Measurements from ENCODE around the gene GATA3. TPM values are rescaled to one million over a fixed set of nuclear protein-coding genes. Genes with fewer than 3 reads are reported as not detected.

The GATA3 gene
- total RNA-seq, 1 donor from 2014 or later = not detected

DNA sequence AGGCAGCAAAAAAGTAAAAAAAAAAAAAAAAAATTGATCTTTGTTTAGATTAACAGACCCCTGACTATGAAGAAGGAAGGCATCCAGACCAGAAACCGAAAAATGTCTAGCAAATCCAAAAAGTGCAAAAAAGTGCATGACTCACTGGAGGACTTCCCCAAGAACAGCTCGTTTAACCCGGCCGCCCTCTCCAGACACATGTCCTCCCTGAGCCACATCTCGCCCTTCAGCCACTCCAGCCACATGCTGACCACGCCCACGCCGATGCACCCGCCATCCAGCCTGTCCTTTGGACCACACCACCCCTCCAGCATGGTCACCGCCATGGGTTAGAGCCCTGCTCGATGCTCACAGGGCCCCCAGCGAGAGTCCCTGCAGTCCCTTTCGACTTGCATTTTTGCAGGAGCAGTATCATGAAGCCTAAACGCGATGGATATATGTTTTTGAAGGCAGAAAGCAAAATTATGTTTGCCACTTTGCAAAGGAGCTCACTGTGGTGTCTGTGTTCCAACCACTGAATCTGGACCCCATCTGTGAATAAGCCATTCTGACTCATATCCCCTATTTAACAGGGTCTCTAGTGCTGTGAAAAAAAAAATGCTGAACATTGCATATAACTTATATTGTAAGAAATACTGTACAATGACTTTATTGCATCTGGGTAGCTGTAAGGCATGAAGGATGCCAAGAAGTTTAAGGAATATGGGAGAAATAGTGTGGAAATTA lies 19.4 kb downstream of the GATA3 start:
- no peak for DNase-seq (ENCODE audit: low spot score)
- no peak overlapping the region for H3K4me3 Mint-ChIP-seq
- H3K27ac Mint-ChIP-seq = no peak overlapping the region
- Histone ChIP-seq H3K79me2 (ENCODE audit: low read depth) (no peaks in the 10 kb centered on the region), H3F3A (ENCODE audit: low read depth) (no peaks in the 10 kb centered on the region), H4K20me1 (ENCODE audit: low read depth) (no peaks in the 10 kb centered on the region), H3K9me3 (ENCODE audit: low read depth) (no peaks in the 10 kb centered on the region), H3K4me1 (peaks cover 21% of the 10 kb centered on the region), H3K9ac (no peak overlapping the region), H3K4me2 (no peak overlapping the region), H3K4me3 (no peak overlapping the region), H2AFZ (replicated peaks) (no peak overlapping the region), H3K27me3 (peaks cover 5% of the 10 kb centered on the region), H3K27ac (no peak overlapping the region), H3K36me3 (no peaks in the 10 kb centered on the region)
- H3K27me3 Mint-ChIP-seq (ENCODE audit: insufficient read depth, low read depth) = peaks cover 4% of the 10 kb centered on the region
- no peaks in the 10 kb centered on the region for H3K36me3 Mint-ChIP-seq
- H3K4me1 Mint-ChIP-seq = peaks cover 15% of the 10 kb centered on the region
- no peaks in the 10 kb centered on the region for H3K9me3 Mint-ChIP-seq
- TF ChIP-seq EZH2 (IDR thresholded peaks at IDR 0.05) (no peak), CTCF (IDR thresholded peaks at IDR 0.05) (no peak)

DNA sequence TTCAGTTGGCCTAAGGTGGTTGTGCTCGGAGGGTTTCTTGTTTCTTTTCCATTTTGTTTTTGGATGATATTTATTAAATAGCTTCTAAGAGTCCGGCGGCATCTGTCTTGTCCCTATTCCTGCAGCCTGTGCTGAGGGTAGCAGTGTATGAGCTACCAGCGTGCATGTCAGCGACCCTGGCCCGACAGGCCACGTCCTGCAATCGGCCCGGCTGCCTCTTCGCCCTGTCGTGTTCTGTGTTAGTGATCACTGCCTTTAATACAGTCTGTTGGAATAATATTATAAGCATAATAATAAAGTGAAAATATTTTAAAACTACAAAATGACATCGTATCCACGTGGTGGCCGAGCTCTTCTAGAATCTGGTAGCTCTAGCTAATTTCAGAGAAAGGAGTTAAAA lies 20.4 kb downstream of the GATA3 start:
- Histone ChIP-seq H3K9me3 (ENCODE audit: low read depth) (no peaks in the 10 kb centered on the region), H3K27me3 (peaks cover 5% of the 10 kb centered on the region), H3K4me1 (peaks cover 30% of the 10 kb centered on the region), H3K79me2 (ENCODE audit: low read depth) (no peaks in the 10 kb centered on the region), H3K4me3 (no peak overlapping the region), H3K9ac (no peak overlapping the region), H3F3A (ENCODE audit: low read depth) (peaks cover 3% of the 10 kb centered on the region), H3K27ac (no peak overlapping the region), H2AFZ (replicated peaks) (no peak overlapping the region), H3K36me3 (no peaks in the 10 kb centered on the region), H3K4me2 (no peak overlapping the region), H4K20me1 (ENCODE audit: low read depth) (no peaks in the 10 kb centered on the region)
- Mint-ChIP-seq H3K27me3 (ENCODE audit: insufficient read depth, low read depth) (peaks cover 4% of the 10 kb centered on the region), H3K36me3 (no peaks in the 10 kb centered on the region), H3K9me3 (no peaks in the 10 kb centered on the region), H3K27ac (no peak overlapping the region), H3K4me1 (peaks cover 22% of the 10 kb centered on the region), H3K4me3 (no peak overlapping the region)
- no peak for DNase-seq (ENCODE audit: low spot score)
- TF ChIP-seq CTCF (IDR thresholded peaks at IDR 0.05) (no peak), EZH2phosphoT487 (IDR thresholded peaks at IDR 0.05) (no peak), EZH2 (IDR thresholded peaks at IDR 0.05) (no peak)

- peaks cover 31% of the 10 kb centered on the region for H3K4me1 ChIP-seq
- Mint-ChIP-seq H3K36me3 (no peaks in the 10 kb centered on the region), H3K27ac (no peak overlapping the region), H3K4me3 (no peak overlapping the region), H3K4me1 (peaks cover 22% of the 10 kb centered on the region), H3K9me3 (no peaks in the 10 kb centered on the region), H3K27me3 (ENCODE audit: insufficient read depth, low read depth) (peaks cover 4% of the 10 kb centered on the region)
- H3K79me2 ChIP-seq (ENCODE audit: low read depth) = no peaks in the 10 kb centered on the region
- H3K4me3 ChIP-seq = no peak overlapping the region
- H3K4me2 ChIP-seq = peak overlapping the region; percentile 53
- no peaks in the 10 kb centered on the region for H3K9me3 ChIP-seq (ENCODE audit: low read depth)
- peaks cover 5% of the 10 kb centered on the region for H3K27me3 ChIP-seq
- DNase-seq (ENCODE audit: low spot score) = peak; percentile 50
- H3K9ac ChIP-seq = no peak overlapping the region
- H2AFZ ChIP-seq (replicated peaks) = peak overlapping the region; percentile 51
- no peaks in the 10 kb centered on the region for H4K20me1 ChIP-seq (ENCODE audit: low read depth)
- H3F3A ChIP-seq (ENCODE audit: low read depth) = peaks cover 4% of the 10 kb centered on the region
- H3K27ac ChIP-seq = no peak overlapping the region
- H3K36me3 ChIP-seq = no peaks in the 10 kb centered on the region
- no peak for TF ChIP-seq EZH2phosphoT487 (IDR thresholded peaks at IDR 0.05)
- TF ChIP-seq EZH2 (IDR thresholded peaks at IDR 0.05) = no peak
- TF ChIP-seq CTCF (IDR thresholded peaks at IDR 0.05) = no peak
Observed at GRCh38 chr10:8075282-8076260, 21.1 kb downstream of the GATA3 start.

All from neural progenitor cell (in vitro differentiated cells).